GM19467 (cell line): ENCODE measurements around the gene DDX51.
A peak's percentile ranks its signal among the peaks of the same experiment; 100 is the strongest.
"Not testable (repeated sequence)": the region's sequence is repeated elsewhere in the genome, so short reads cannot be mapped to it uniquely, and the experiment has no call there.

Experiments
- ATAC-seq: cut with Tn5 transposase; IDR thresholded peaks from one replicate; pipeline ENCODE4 v1.9.1; 2021; ENCODE audit warnings: mild to moderate bottlenecking, moderate library complexity; ENCODE audit not compliant: unreplicated experiment

DDX51 gene

GRCh38 chr12:132154941-132155770, 11.0 kb upstream of the DDX51 start:
- ATAC-seq, result no peak

- ATAC-seq, result peak; percentile 10
Observed at GRCh38 chr12:132154341-132154761, 10.2 kb upstream of the DDX51 start.

GRCh38 chr12:132153501-132154340, 9.6 kb upstream of the DDX51 start:
- ATAC-seq, result peak; percentile 74

GRCh38 chr12:132152953-132153352, 8.8 kb upstream of the DDX51 start:
- no peak for ATAC-seq

GRCh38 chr12:132152411-132152821, 8.3 kb upstream of the DDX51 start:
- ATAC-seq, result no peak

GRCh38 chr12:132151766-132152410, 7.8 kb upstream of the DDX51 start:
- ATAC-seq, result no peak

- ATAC-seq, result no peak
Observed at GRCh38 chr12:132151145-132151765, 7.1 kb upstream of the DDX51 start.

GRCh38 chr12:132150780-132151144, 6.6 kb upstream of the DDX51 start:
- no peak for ATAC-seq

- not testable (repeated sequence) for ATAC-seq
Observed at GRCh38 chr12:132149526-132149925, 5.4 kb upstream of the DDX51 start.

- ATAC-seq, result no peak
Observed at GRCh38 chr12:132148368-132149045, 4.4 kb upstream of the DDX51 start.

GRCh38 chr12:132147423-132148367, 3.6 kb upstream of the DDX51 start:
- ATAC-seq, result no peak

- ATAC-seq, result no peak
Observed at GRCh38 chr12:132146772-132147422, 2.8 kb upstream of the DDX51 start.

GRCh38 chr12:132146098-132146497, 2.0 kb upstream of the DDX51 start:
- no peak for ATAC-seq

- ATAC-seq, result no peak
Observed at GRCh38 chr12:132145334-132145733, 1.2 kb upstream of the DDX51 start.

- no peak for ATAC-seq
Observed at GRCh38 chr12:132144810-132145168, 670 bp upstream of the DDX51 start.

GRCh38 chr12:132143336-132144071, 615 bp downstream of the DDX51 start:
- peak; percentile 29 for ATAC-seq

GRCh38 chr12:132142679-132143335, 1.3 kb downstream of the DDX51 start:
- ATAC-seq, result no peak
